Lung microvascular endothelial cell (primary cell): ENCODE measurements around the gene ITSN1. TPM values are rescaled to one million over a fixed set of nuclear protein-coding genes. Genes with fewer than 3 reads are reported as not detected.
A peak's percentile ranks its signal among the peaks of the same experiment; 100 is the strongest.

Source experiments
- DNase-seq, 2 donors: peaks; one replicate each; pipeline versions ENCODE4 v3.0.0 to v3.0.0-alpha.2; 2010; ENCODE audit warnings: low read depth in 2 of 2
- total RNA-seq: library from RNA; depleted of rRNA; stranded (reverse); fragments of >200 nt; gene quantifications from 2 replicates; pipeline ENCODE4 v1.2.1, GENCODE V29; 2014

Gene ITSN1
- total RNA-seq, 1 donor from 2014 or later = 40.5 TPM

- DNase-seq = peak in 1 of 2 donors; percentile 14
Measured at GRCh38 chr21:33810766-33811165, 168.5 kb downstream of the ITSN1 start.

DNA sequence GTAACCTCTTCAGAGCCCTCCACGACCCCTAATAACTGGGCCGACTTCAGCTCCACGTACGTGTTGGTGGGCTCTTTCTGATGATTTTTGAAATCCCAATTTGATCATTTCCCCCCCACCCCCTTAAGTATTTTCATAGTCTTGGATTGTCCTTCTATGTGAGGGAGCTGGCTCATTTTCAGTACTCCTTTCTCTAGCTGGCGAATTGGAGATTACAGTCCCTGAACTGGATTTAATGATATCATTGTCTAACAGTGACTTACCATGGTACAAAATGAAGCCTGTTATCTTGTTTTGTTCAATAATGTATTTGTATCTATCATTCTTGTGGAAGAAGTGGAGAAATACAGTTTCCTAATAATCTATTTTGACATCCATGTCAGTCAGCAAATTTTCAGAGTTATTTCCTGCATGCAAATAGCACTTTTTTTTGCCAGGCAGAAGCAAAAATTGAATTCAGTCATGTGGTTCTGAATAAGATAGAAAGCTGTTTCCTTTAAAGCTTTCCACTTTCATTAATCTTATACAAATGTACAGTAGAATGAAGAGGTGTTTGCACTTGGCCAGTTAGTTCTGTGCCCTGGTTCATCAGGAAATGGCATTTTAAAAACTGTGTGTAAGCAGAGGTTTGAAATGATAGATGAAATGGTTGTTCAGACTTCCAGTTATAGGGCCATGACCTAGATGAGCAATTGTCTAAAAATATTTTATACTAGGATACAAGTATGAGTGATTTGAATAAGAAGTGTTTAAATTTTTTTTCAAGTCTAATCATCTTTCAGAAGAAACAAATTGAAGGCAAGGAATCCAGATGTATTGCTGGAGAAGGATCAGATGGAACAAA is 169.1 kb downstream of the ITSN1 start:
- peak; percentile 29 to 71 for DNase-seq

GRCh38 chr21:33813832-33814365 is 171.6 kb downstream of the ITSN1 start:
- no peak for DNase-seq

DNA sequence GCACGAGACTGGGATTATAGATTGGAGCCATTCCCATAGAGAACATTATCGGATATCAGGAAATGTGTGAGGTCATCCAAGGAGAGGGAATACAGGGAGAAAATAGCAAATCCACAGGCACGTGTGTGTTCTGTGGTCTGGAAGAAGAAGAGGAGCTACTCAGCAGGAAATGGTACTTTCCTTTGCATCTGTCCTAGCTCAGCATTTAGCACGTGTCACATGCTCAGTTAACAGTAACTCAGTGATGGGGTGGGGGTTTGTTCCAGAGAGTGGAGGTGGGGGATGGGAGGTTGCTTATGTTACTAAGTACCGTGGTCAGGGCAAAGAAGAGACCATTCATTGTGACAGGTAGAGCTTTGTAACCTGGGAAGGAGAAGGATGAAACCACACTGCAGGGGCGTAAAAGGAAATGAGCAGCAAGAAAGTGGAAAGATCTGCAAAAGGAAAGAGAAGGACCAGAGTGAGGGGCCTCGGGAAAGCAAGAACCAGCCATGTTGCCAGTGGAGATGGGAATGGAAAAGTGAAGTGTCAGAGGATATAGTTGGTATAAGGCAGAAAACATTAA is 172.9 kb downstream of the ITSN1 start:
- peak in 1 of 2 donors; percentile 17 for DNase-seq

GRCh38 chr21:33816174-33816573 is 173.9 kb downstream of the ITSN1 start:
- no peak for DNase-seq

- DNase-seq = no peak
Measured at GRCh38 chr21:33817138-33817537, 174.8 kb downstream of the ITSN1 start.

DNA sequence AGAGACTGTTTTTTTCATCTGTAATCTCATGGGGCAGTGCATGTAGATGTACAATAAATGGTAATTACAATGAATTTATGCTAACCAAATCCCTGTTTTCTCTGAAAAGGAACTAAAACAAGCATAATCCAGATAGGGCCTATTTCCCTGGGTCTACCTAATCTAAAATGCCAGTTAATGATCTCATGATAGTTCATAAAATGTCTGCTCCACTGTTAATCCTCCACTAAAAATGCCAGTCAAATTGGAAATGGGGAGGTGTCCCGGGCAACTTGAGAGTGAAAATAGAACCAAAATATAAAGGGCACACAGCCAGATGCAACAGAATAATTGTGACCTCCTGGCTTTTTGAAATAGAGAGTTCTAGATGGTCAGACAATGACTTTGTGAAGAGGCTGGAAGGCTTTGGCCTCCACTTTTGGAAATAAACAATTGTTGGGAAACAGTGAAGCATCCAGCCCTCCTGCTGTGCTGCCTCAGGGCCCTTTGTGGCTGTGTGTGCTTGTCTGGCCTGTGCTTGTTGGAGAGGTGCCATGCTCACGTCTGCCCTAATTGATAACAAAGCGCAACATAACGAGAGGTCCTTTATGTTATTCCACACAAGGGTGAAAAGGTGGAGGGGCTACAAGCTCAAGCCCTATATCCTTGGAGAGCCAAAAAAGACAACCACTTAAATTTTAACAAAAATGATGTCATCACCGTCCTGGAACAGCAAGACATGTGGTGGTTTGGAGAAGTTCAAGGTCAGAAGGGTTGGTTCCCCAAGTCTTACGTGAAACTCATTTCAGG is 175.6 kb downstream of the ITSN1 start:
- peak in 1 of 2 donors; percentile 77 for DNase-seq

DNA sequence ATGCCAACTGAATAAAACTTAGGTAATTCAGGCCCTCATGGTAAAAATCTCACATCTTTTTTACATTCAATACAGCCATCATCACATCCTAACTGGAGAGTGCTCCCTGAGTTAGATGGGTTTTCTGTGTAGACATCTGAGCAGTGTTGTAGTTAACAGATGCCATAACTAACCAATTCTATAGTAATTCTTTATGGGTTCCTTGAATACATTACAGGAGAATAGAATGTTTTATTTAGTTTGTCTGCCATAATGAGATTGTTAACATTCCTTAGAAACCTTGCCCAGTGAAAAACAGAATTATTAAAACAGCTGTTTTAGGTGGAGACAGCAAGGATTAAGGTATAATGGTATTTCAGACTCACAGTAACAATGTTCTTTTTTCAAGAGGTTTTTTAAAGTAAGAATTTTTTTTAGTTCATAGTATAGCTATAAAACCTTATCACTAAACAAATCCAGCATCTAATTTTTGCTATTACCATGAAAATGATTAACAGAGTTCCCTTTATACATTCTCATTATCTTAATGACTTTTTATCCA is 178.0 kb downstream of the ITSN1 start:
- DNase-seq = no peak

DNA sequence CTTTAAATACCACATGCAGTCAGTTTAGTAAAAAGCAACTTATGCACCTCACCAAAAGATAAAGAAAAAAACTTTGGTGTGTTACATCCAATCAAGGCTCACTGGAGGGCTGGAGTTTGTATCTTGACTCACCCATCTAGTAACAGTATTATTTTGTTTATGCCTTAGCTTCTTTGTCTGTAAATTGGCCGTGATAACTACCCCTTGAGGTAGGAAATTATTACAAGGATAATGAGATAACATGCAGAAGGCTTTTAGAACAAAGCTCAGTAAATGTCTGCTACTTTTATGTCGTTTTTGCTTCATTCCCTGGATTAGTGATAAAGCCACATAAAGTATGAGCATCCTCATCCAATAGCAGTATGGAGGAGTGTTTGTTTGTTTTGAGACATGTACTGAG is 178.5 kb downstream of the ITSN1 start:
- DNase-seq = no peak

GRCh38 chr21:33821503-33822322 is 179.4 kb downstream of the ITSN1 start:
- no peak for DNase-seq

DNA sequence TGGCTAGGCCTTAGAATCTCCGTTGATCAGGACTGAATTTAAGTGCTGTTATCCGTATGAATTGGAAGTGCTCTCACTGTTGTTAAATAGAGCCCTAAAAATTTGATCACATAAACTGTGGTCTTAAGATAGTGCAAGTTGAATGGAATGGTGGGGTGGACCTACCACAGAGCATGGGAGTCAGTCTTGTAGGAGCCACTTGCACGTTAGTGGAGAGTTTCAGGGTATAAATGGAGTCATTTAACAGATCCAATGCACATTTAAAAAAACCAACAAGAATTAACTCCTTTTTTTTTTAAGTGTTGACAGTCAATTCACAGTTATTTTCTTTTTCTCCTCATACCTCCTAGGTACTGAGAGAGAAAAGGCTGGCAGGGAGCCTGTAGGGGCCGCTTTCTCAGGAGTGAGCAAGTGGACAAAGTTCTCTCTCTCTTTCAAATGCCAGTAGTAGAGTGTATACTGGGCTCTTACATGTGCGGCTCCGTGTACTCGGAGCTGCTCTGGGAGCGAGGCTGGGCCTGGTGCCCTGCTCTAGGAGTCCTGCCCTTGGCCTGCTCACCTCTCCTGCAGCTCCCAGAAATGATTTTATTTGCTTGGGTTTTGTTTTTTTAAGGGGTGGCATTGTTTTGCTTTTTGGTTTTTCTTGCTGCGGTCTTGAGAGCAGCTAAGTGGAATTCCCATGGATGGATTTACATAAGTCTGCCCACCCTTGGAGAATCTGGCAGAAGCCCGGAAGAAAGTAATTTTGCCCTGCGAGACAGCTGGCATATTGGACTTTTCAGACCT is 182.0 kb downstream of the ITSN1 start:
- DNase-seq = no peak

DNA sequence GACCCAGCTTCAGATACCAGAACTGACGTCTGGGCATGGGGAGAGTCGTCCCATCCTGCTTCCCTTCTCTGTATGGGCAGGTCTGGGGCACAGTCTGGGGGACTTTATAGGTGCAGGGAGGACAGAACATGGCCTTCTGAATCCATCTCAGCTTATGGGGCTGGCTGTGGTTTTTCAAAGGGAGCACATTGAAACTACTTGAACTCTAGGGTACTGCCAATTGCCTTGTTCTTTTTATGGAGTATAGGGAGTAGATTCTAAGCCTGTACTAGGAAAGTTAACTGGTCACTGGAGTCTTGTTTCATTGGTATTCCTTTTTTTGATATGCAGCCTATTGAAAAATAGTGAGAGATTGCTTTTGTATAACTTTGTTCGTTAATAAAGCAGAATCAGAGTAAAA is 183.1 kb downstream of the ITSN1 start:
- DNase-seq = no peak

- DNase-seq = no peak
Measured at GRCh38 chr21:33825915-33826314, 183.6 kb downstream of the ITSN1 start.

GRCh38 chr21:33828083-33828482 is 185.8 kb downstream of the ITSN1 start:
- DNase-seq = no peak

DNA sequence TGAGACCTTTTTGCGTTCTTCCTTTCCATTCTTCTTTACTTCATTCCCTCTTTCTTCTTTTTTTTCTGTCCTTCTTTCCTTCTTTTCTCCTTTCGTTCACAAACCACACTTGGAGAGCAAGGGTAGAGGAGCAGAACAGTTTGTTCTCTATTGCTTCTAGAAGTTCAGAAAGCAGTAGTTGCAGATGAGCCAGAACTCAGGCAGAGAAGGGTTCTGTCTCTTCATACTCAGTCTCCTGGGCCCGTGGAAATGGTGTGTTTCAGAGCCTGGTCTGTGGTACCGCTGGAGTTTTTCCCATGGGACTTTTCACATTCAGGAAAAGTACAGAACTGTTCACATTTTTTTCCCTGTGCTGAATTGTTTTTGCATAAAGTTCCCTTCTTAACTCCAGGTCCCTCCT is 186.3 kb downstream of the ITSN1 start:
- no peak for DNase-seq

- DNase-seq = no peak
Measured at GRCh38 chr21:33829844-33830243, 187.5 kb downstream of the ITSN1 start.

- DNase-seq = no peak
Measured at GRCh38 chr21:33831962-33832659, 189.8 kb downstream of the ITSN1 start.

- no peak for DNase-seq
Measured at GRCh38 chr21:33834801-33835500, 192.7 kb downstream of the ITSN1 start.

GRCh38 chr21:33835920-33836319 is 193.6 kb downstream of the ITSN1 start:
- DNase-seq = no peak
